ENCODE data around the gene SIX5.

SIX5 gene

GRCh38 chr19:45793178-45793564, 24.1 kb upstream of the SIX5 start:
- in situ Hi-C loops (cut with MboI; ENCODE audit: low sequenced_read_pairs): no loop called here

GRCh38 chr19:45792470-45793177, 23.6 kb upstream of the SIX5 start, which contains the start of gene DMWD:
TSS of gene DMWD (minus strand) at chr19:45792845. CDS start at chr19:45792756, 89 bp downstream.
- in situ Hi-C loops (cut with MboI; ENCODE audit: low sequenced_read_pairs): no loop called here

- in situ Hi-C loops (cut with MboI; ENCODE audit: low sequenced_read_pairs): no loop called here
Observed at GRCh38 chr19:45791744-45792469, 22.9 kb upstream of the SIX5 start.

GRCh38 chr19:45790942-45791341, 21.9 kb upstream of the SIX5 start:
- in situ Hi-C loops (cut with MboI; ENCODE audit: low sequenced_read_pairs): no loop called here

- in situ Hi-C loops (cut with MboI; ENCODE audit: low sequenced_read_pairs): no loop called here
Observed at GRCh38 chr19:45789035-45789786, 20.2 kb upstream of the SIX5 start.

- in situ Hi-C loops (cut with MboI; ENCODE audit: low sequenced_read_pairs): no loop called here
Observed at GRCh38 chr19:45786533-45786894, 17.5 kb upstream of the SIX5 start.

GRCh38 chr19:45785781-45786532, 16.9 kb upstream of the SIX5 start:
- in situ Hi-C loops (cut with MboI; ENCODE audit: low sequenced_read_pairs): no loop called here

- in situ Hi-C loops (cut with MboI; ENCODE audit: low sequenced_read_pairs): no loop called here
Observed at GRCh38 chr19:45785097-45785496, 16.0 kb upstream of the SIX5 start.

- in situ Hi-C loops (cut with MboI; ENCODE audit: low sequenced_read_pairs): no loop called here
Observed at GRCh38 chr19:45784096-45784495, 15.0 kb upstream of the SIX5 start.

GRCh38 chr19:45782820-45783785, 14.1 kb upstream of the SIX5 start:
- in situ Hi-C loops (cut with MboI; ENCODE audit: low sequenced_read_pairs): no loop called here

GRCh38 chr19:45782162-45782691, 13.2 kb upstream of the SIX5 start, which contains the start of gene DMPK:
TSS of gene DMPK (minus strand) at chr19:45782490. CDS start at chr19:45782352, 138 bp downstream.
- in situ Hi-C loops (cut with MboI; ENCODE audit: low sequenced_read_pairs): no loop called here

- in situ Hi-C loops (cut with MboI; ENCODE audit: low sequenced_read_pairs): no loop called here
Observed at GRCh38 chr19:45781214-45782161, 12.4 kb upstream of the SIX5 start.

- in situ Hi-C loops (cut with MboI; ENCODE audit: low sequenced_read_pairs): no loop called here
Observed at GRCh38 chr19:45780448-45781213, 11.6 kb upstream of the SIX5 start.

- in situ Hi-C loops (cut with MboI; ENCODE audit: low sequenced_read_pairs): no loop called here
Observed at GRCh38 chr19:45780146-45780447, 11.0 kb upstream of the SIX5 start.

- in situ Hi-C loops (cut with MboI; ENCODE audit: low sequenced_read_pairs): no loop called here
Observed at GRCh38 chr19:45779231-45780145, 10.4 kb upstream of the SIX5 start.

GRCh38 chr19:45778010-45778661, 9.1 kb upstream of the SIX5 start:
- in situ Hi-C loops (cut with MboI; ENCODE audit: low sequenced_read_pairs): no loop called here
